NK-92 (cell line): ENCODE data around the gene CAMSAP2.

Source experiments
- DNase-seq: peaks from one replicate; lab custom pipeline; 2025; ENCODE audit not compliant: unreplicated experiment; lab: John Stamatoyannopoulos, UW

Gene CAMSAP2

DNA sequence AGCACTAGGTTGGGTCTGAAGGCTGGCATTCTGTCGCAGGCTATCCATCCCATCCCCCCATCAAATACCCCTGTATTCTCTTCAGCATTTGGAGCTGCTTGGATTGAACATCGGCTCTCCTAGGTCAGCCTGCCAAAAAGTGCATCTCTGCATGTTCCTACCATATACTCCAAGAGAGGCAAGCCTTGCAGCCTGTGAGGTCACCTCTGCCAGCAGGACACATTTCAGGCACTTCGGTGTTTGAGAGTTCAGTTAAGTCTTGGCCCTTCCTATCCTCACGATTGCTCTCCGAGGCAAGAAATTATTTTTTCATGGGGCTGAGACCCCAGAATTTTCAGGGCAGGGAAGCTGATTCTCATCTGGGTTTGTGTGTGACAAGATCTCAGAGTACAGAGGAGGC, 136.7 kb downstream of the CAMSAP2 start:
- no peak for DNase-seq

GRCh38 chr1:200877010-200877409, 138.3 kb downstream of the CAMSAP2 start:
- no peak for DNase-seq

DNA sequence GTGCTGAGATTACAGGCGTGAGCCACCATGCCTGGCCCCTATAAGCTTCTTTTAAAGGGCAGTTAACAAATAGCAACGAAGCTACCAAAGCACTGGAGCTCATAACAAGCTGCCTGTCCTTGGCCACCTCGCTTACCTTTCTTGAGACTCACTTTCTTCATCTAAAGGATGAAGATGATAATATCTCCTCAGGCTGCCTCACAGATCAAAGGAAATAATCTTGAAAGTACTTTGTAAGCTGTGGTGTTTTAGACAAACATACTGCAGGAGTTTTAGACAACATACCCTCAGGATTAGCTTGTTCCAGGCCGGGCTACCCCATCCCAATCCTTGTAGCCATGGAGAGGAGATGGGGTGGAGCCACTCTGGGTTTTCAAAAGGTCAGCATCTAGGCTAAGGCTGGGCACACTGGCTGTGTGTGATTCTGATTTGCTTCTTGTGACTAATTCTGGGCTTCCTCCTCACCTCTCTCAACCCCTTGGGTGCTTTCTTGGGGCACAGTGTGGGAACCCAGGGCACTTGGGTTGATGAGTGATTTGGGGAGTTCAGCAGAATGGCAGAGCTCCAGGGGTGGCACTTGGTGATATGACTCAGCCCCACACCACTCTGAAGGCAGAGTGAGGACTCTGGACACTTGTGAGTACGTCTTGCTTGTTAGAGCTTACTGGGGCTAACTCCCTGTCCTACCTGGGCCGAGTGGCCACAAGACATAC, 139.3 kb downstream of the CAMSAP2 start:
- no peak for DNase-seq

DNA sequence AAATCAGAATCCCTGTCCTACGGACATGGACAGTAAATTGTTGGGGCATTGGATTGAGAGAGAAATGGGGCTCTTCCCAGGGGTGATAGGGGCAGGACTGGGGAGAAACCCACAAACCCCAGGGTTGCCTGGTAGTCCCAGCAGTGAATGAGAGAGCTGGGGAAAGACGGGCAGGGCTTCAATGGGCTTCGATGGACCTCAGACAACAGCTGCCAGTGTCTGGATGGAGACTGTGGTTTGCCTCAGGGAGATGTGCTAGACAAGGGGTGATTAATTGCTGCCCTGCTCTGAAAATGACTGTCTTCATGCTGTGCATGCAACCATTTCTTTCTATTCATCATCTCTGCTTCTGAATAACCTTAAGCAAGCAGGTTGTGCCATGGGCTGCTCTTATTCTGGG, 141.5 kb downstream of the CAMSAP2 start:
- DNase-seq = no peak

DNA sequence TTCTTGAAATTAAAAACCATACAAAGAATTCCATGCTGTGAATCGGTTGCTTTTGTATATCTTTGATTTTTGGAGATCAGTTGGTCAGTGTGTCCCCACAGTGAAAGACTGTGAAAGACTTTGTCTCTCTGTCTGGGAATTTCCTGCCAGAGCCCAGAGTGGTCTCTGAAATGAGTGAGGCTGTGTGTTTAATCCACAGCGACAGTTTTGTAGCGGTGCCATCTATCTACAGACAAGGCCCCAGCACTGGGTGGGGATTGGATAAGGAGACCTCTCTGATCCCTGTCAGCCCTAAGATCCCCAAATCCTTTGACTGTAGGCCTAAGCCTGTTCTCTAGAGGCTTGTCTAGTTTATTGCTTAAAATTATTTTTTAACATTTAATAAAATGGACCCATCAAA, 144.4 kb downstream of the CAMSAP2 start:
- DNase-seq = no peak

DNA sequence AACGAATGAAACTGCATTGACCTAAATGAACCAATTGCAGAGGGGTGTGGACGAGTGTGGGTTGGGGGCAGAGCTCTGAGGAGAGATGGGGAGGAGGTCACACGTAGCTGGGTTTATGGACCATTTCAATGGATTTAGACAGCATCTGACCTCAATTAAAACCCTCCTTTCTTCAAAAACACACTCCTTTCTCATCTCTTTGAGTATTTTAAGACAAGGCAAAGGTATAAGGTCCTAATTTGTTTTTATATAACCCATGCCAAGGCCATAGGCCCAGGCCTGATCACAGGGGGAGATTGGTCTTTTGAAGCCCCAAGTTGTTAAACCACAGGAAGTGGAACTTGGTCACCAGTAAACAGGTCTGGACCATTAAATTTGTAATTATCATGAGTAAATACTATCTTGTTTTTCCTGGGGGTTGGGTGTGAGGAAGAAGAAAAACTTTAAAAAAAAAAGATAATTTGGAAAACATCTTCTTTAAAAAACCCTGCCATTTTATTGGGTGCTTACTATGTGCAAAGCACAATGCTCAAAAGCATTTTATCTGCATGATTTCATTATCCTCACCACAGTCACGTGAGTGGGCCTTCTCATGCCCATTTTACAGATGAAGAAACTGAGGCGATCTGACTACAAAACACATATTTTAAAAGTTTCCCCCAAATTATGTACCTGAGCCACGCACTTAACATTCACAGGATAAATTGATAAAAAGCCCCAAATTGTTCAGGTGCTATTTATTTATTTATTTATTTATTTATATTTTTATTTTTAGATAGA, 147.1 kb downstream of the CAMSAP2 start:
- DNase-seq = no peak

- DNase-seq = no peak
Observed at GRCh38 chr1:200886594-200886993, 147.9 kb downstream of the CAMSAP2 start.

GRCh38 chr1:200887036-200887435, 148.3 kb downstream of the CAMSAP2 start:
- DNase-seq = no peak

DNA sequence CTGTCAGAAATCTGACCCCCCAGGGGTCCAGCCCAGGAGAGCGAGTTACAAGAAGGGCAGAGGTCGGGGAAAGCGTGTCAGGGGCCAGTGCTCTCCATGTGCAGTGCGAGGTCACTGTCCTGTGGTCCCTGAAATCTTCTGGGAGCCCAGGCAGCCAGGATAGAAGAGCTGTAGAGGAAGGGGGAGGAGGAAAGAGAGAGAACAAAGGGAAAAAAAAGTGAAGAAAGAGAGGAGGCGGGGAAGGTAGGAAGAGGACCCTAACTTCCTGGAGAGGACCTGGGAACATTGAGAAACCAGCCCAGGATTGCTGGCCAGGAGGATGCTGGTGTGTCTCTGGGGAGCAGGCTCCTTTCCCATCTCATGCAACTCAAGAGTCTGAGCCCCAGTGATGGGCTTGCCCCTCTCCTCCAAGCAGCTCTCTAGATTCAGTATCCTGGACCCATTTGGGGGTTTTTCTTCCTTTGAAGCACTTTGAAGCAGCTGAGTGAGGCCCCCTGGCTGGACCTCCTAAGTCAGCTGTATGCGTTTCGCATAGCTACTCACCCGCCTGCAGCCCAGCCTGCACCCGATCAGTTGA, 149.2 kb downstream of the CAMSAP2 start:
- DNase-seq = no peak

GRCh38 chr1:200888349-200888838, 149.7 kb downstream of the CAMSAP2 start:
- no peak for DNase-seq

DNA sequence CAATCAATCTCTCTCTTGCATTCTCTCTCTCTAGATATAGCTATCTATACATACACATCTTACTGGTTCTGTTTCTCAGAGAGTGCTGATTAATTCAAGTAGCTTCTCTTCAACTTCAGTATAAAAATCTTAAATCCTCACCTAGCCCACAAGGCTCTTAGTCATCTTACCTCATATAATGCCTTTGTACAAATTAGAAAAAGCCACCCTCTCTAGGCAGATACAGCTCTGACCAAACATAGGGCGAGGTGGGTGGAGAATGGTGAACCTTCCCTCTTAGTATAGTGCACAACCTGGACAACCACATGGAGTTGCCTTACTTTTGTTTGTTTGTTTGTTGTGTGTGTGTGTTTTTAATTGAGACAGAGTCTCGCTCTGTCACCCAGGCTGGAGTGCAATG, 150.9 kb downstream of the CAMSAP2 start:
- DNase-seq = no peak

DNA sequence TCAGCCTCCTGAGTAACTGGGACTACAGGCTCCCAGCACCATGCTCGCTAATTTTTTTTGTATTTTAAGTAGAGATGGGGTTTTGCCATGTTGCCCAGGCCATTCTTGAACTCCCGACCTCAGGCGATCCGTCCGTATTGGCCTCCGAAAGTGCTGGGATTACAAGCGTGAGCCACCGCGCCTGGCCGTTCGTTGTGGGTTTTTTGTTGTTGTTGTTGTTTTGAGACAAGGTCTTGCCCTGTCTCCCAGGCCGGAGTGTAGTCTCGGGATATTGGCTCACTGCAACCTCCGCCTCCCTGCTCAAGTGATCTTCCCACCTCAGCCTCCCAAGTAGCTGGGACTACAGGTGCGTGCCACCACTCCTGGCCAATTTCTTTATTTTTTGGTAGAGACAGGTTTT, 151.3 kb downstream of the CAMSAP2 start:
- DNase-seq = no peak

GRCh38 chr1:200890818-200891773, 152.4 kb downstream of the CAMSAP2 start:
- no peak for DNase-seq

DNA sequence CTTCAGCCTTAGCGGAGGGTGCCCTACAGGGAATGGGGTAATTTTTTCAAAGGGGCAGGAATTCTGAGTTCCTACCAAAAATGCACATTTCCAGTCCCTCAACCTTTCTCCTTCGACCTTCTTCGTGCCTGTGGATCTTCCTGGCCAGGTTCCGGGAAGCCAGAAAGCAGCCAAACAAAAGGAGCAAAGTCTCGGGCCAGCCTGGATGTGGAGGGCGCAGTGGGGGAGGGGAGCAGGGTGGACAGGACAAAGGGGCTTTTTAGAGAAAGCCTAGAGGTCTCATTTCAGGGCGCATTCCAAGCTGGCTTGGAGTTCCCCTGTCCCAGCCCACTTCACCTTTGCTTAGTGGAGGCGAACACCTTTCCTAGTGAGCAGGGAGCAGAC, 153.1 kb downstream of the CAMSAP2 start:
- no peak for DNase-seq

DNA sequence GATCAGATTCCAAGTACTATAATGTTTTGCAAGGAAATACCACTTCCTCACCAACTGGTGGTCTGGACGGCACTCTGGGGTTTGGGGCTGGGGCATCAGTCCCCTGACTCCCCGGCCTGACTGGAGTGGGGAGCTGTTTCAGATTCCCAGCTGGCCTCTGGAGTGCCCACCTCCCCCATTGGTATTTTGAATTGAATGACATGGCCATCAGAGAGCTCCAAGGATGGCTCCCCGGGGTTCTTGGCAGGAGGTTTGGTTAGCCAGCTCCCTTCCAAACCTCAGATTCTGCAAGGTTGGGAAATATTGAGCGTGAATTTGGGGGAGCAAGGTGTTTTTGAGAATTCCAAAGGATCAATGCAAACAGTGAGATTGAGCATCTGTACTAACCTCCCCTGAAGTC, 153.9 kb downstream of the CAMSAP2 start:
- DNase-seq = no peak

DNA sequence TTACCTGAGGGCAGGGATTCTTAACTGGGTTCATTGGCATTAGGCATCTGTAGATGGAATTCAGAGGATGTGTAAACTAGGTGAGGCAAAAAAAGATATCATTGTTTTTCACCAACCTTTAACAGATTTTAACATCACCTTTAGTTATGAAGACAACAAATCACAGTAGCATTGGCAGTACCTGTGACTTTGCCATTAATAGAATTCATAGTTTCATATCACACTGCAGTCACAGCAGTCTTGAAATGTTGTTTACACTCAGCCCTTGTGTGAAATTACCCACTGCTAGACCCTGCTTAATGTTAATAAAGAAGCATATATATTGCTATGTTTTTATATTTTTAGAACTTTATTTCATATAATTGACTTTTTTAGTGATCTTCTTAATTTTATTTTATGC, 154.3 kb downstream of the CAMSAP2 start:
- DNase-seq = no peak

- DNase-seq = no peak
Observed at GRCh38 chr1:200893411-200893901, 154.8 kb downstream of the CAMSAP2 start.

DNA sequence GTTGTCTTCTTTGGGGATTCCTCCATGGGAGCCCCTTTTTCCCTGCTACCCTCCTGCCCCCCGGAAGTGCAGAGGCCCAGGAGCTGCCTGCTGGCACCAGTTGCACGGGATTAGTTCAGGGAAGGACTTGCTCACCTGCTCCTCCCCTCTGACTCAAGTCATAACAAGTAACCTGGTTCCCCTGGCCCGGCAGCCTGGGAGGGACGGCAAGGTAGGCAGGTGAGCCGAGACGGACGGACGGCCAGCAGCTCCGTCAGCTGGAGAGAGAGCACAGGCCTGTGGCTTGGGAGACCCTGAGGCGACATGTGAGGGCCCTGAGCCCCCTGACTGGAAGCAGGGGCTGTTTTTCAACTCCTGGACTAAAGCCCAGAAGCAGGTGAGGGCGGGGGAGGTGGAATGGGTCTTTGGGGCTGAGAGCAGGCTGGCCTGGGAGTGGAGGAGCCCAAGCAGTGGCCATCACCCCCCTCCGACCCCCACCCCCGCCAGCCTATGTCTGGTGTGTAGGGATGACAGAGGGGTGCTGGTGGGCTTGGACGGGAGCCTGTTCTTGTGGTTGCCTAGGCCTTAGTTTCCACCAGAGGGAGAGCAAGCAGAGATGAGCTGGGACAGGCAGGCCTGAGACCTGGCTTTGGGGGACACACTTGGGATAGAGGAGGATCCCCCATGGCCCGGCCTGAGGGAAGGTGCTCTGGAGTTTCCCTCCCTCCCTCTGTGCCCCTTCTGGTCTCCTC, 156.2 kb downstream of the CAMSAP2 start, which contains the start of gene INAVA:
TSS of gene INAVA (plus strand) at position 189 of the 731 bp plus-strand sequence. CDS start 3,501 bp downstream, outside the sequence.
- no peak for DNase-seq

GRCh38 chr1:200895443-200895789, 156.7 kb downstream of the CAMSAP2 start:
- DNase-seq = no peak
